IPS DF 6.9 (cell line): ENCODE results near the gene PLCH1.

ENCODE experiments used
- DNase-seq: peaks from one replicate; pipeline ENCODE4 v3.0.0-alpha.2; 2013; ENCODE audit warnings: low read depth, low spot score
- H3K27ac ChIP-seq: one replicate; pipeline ENCODE4 v1.5.1; 2013; ENCODE audit warnings: low read length, control low read depth
- H3K27me3 ChIP-seq: 2 replicates; pipeline ENCODE4 v1.6.1; 2013; ENCODE audit warnings: mild to moderate bottlenecking, low read length; ENCODE audit not compliant: control insufficient read depth, insufficient read depth
- H3K36me3 ChIP-seq: 2 replicates; pipeline ENCODE4 v1.6.1; 2013; ENCODE audit warnings: low read length; ENCODE audit not compliant: control insufficient read depth, insufficient read depth
- H3K4me1 ChIP-seq: 2 replicates; pipeline ENCODE4 v1.6.1; 2013; ENCODE audit warnings: low read length; ENCODE audit not compliant: control insufficient read depth, insufficient read depth
- H3K4me3 ChIP-seq: 2 replicates; pipeline ENCODE4 v1.5.1; 2013; ENCODE audit warnings: mild to moderate bottlenecking, low read length
- H3K9me3 ChIP-seq: 2 replicates; pipeline ENCODE4 v1.6.1; 2013; ENCODE audit warnings: low read length, inconsistent platforms; ENCODE audit not compliant: control insufficient read depth, insufficient read depth
- WGBS: extraction: QIAGEN DNeasy Blood & Tissue Kit; methylation state at CpG from one replicate; pipeline ENCODE4 v1.1.7; 2013; ENCODE audit warnings: mixed read lengths, missing lambda C conversion rate; ENCODE audit not compliant: insufficient read length, insufficient coverage; 5-methylcytosine and 5-hydroxymethylcytosine counted together

PLCH1 gene

GRCh38 chr3:155488671-155489070 lies 256.2 kb downstream of the PLCH1 start:
- WGBS, result no CpG with 5 or more reads among the region's 5 CpGs
- Histone ChIP-seq H3K4me3 (no peak overlapping the region), H3K27ac (no peak overlapping the region), H3K9me3 (no peaks in the 10 kb centered on the region), H3K36me3 (no peaks in the 10 kb centered on the region; the same call in 1 of the 2 replicates), H3K27me3 (no peaks in the 10 kb centered on the region), H3K4me1 (no peaks in the 10 kb centered on the region)
- DNase-seq, result no peak

GRCh38 chr3:155485897-155486296 lies 259.0 kb downstream of the PLCH1 start:
- Histone ChIP-seq H3K4me1 (no peaks in the 10 kb centered on the region), H3K27me3 (no peaks in the 10 kb centered on the region), H3K36me3 (no peaks in the 10 kb centered on the region; the same call in 1 of the 2 replicates), H3K4me3 (no peak overlapping the region), H3K9me3 (no peaks in the 10 kb centered on the region), H3K27ac (no peak overlapping the region)
- no CpG with 5 or more reads among the region's 1 CpG for WGBS
- DNase-seq, result no peak

GRCh38 chr3:155481591-155481990 lies 263.3 kb downstream of the PLCH1 start:
- Histone ChIP-seq H3K27ac (no peak overlapping the region), H3K9me3 (no peaks in the 10 kb centered on the region), H3K4me1 (no peaks in the 10 kb centered on the region), H3K27me3 (no peaks in the 10 kb centered on the region), H3K4me3 (no peak overlapping the region), H3K36me3 (no peaks in the 10 kb centered on the region; the same call in 1 of the 2 replicates)
- no CpG with 5 or more reads among the region's 2 CpGs for WGBS
- no peak for DNase-seq

- no peak overlapping the region for H3K4me3 ChIP-seq
- H3K27ac ChIP-seq, result no peak overlapping the region
- no peaks in the 10 kb centered on the region for H3K27me3 ChIP-seq
- H3K36me3 ChIP-seq, result no peaks in the 10 kb centered on the region; the same call in 1 of the 2 replicates
- no CpG with 5 or more reads among the region's 12 CpGs for WGBS
- no peaks in the 10 kb centered on the region for H3K4me1 ChIP-seq
- H3K9me3 ChIP-seq, result no peaks in the 10 kb centered on the region
- no peak for DNase-seq
Observed at GRCh38 chr3:155481089-155481488, 263.8 kb downstream of the PLCH1 start.

GRCh38 chr3:155465664-155466063 lies 279.2 kb downstream of the PLCH1 start:
- Histone ChIP-seq H3K9me3 (no peaks in the 10 kb centered on the region), H3K4me3 (no peak overlapping the region), H3K36me3 (no peaks in the 10 kb centered on the region), H3K4me1 (no peaks in the 10 kb centered on the region), H3K27me3 (no peaks in the 10 kb centered on the region), H3K27ac (no peak overlapping the region)
- WGBS, result no CpG with 5 or more reads among the region's 2 CpGs
- DNase-seq, result no peak

DNA sequence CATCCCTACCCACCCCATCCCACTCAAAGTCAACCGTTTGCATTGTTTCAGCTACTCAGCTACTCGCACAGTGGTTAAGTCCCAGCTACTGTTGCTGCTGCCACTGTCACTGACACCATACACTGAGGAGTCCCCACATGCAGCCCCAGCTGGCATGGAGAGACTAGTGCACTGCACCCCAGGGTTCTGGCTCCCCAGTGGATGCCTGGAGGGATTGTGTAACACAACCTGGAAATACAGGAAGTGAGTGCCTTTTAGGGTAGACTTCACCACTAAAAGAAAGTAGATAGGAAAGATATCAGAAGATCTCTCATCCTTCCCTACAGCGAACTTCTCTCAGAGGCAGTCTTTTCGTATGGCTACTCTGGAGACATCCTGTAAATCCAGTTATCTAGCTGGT lies 282.2 kb downstream of the PLCH1 start:
- H3K27me3 ChIP-seq, result no peaks in the 10 kb centered on the region
- H3K4me3 ChIP-seq, result no peak overlapping the region
- H3K27ac ChIP-seq, result no peak overlapping the region
- no CpG with 5 or more reads among the region's 4 CpGs for WGBS
- DNase-seq, result no peak
- H3K9me3 ChIP-seq, result no peaks in the 10 kb centered on the region
- H3K36me3 ChIP-seq, result no peaks in the 10 kb centered on the region
- no peaks in the 10 kb centered on the region for H3K4me1 ChIP-seq

- Histone ChIP-seq H3K4me1 (no peaks in the 10 kb centered on the region), H3K4me3 (no peak overlapping the region), H3K27ac (no peak overlapping the region), H3K36me3 (no peaks in the 10 kb centered on the region), H3K27me3 (no peaks in the 10 kb centered on the region), H3K9me3 (no peaks in the 10 kb centered on the region)
- WGBS, result no CpG with 5 or more reads among the region's 4 CpGs
- no peak for DNase-seq
Observed at GRCh38 chr3:155457591-155457990, 287.3 kb downstream of the PLCH1 start.

GRCh38 chr3:155455765-155456164 lies 289.1 kb downstream of the PLCH1 start:
- no peaks in the 10 kb centered on the region for H3K27me3 ChIP-seq
- H3K4me1 ChIP-seq, result no peaks in the 10 kb centered on the region
- H3K27ac ChIP-seq, result no peak overlapping the region
- WGBS, result 100% methylated on average over 1 of the region's 4 CpGs
- no peaks in the 10 kb centered on the region for H3K9me3 ChIP-seq
- no peaks in the 10 kb centered on the region for H3K36me3 ChIP-seq
- H3K4me3 ChIP-seq, result no peak overlapping the region
- no peak for DNase-seq

DNA sequence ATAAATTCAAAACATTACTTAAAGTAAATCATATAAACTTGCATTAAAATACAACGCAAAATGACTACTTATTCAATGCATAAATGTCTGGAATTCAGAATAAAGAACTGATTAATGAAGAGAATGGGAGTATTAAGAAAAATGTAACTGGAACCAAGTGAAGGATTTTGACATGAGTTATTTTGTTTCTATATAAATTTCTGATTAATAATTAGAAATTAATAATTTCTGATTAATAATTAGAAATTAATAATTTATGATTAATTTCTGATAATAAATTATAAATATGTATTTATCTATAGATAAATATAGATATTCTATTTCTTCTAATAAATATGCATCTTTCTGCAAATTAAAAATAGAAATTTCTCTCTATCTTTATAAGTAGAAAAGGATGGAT lies 291.4 kb downstream of the PLCH1 start:
- Histone ChIP-seq H3K4me1 (0 out of 2 replicates have a peak, but pooled peaks cover 1% of the 10 kb centered on the region), H3K27ac (no peak overlapping the region), H3K36me3 (no peaks in the 10 kb centered on the region; the same call in 1 of the 2 replicates), H3K4me3 (no peak overlapping the region), H3K9me3 (no peaks in the 10 kb centered on the region), H3K27me3 (no peaks in the 10 kb centered on the region)
- no peak for DNase-seq
- WGBS, result no CpG with 5 or more reads among the region's 1 CpG

- Histone ChIP-seq H3K9me3 (no peaks in the 10 kb centered on the region), H3K4me3 (no peak overlapping the region), H3K36me3 (no peaks in the 10 kb centered on the region; the same call in 1 of the 2 replicates), H3K4me1 (0 out of 2 replicates have a peak, but pooled peaks cover 1% of the 10 kb centered on the region), H3K27me3 (no peaks in the 10 kb centered on the region), H3K27ac (no peak overlapping the region)
- no CpG with 5 or more reads among the region's 3 CpGs for WGBS
- no peak for DNase-seq
Observed at GRCh38 chr3:155449613-155450267, 295.1 kb downstream of the PLCH1 start.

DNA sequence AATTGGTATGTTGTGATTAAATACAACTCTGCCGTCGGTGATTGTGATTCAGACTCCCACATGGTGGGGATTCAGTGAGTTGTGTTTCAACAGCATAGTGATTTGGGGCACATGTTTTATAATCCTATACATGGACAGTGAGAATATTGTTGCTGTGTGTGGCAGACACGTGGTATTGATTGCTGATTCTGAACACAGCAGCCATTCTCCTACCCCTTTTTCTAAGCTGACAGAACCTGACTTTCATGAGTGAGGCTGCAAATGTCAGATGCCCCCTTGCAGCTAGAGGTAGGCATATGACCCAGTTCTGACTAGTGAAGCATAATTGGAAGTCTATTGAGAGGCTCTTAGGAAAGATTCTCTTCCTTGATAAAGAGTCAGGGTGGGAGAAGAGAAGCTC lies 296.3 kb downstream of the PLCH1 start:
- Histone ChIP-seq H3K4me3 (no peak overlapping the region), H3K4me1 (0 out of 2 replicates have a peak, but pooled peaks cover 1% of the 10 kb centered on the region), H3K27ac (no peak overlapping the region), H3K36me3 (no peaks in the 10 kb centered on the region; the same call in 1 of the 2 replicates), H3K27me3 (no peaks in the 10 kb centered on the region), H3K9me3 (no peaks in the 10 kb centered on the region)
- no peak for DNase-seq
- no CpG with 5 or more reads among the region's 3 CpGs for WGBS
